Stimulated activated CD8-positive, alpha-beta memory T cell treated with anti-CD3 and anti-CD28 coated beads, Interleukin-7, amount 100 ng/mL, for 48 hours (primary cell): Measurements from ENCODE around the gene THBS3.
A peak's percentile ranks its signal among the peaks of the same experiment; 100 is the strongest.
"Not testable (repeated sequence)": the region's sequence is repeated elsewhere in the genome, so short reads cannot be mapped to it uniquely, and the experiment has no call there.

Experiments used
- DNase-seq, 2 donors: peaks; one replicate each; pipeline ENCODE4 v3.0.0-alpha.2; 2020; ENCODE audit warnings: low read depth in 1 of 2; ENCODE audit errors: extremely low read depth in 1 of 2

The THBS3 gene

GRCh38 chr1:155175281-155175926 lies 32.3 kb downstream of the THBS3 start:
- DNase-seq: no peak

GRCh38 chr1:155174324-155175280 lies 33.1 kb downstream of the THBS3 start:
- DNase-seq: no peak

DNA sequence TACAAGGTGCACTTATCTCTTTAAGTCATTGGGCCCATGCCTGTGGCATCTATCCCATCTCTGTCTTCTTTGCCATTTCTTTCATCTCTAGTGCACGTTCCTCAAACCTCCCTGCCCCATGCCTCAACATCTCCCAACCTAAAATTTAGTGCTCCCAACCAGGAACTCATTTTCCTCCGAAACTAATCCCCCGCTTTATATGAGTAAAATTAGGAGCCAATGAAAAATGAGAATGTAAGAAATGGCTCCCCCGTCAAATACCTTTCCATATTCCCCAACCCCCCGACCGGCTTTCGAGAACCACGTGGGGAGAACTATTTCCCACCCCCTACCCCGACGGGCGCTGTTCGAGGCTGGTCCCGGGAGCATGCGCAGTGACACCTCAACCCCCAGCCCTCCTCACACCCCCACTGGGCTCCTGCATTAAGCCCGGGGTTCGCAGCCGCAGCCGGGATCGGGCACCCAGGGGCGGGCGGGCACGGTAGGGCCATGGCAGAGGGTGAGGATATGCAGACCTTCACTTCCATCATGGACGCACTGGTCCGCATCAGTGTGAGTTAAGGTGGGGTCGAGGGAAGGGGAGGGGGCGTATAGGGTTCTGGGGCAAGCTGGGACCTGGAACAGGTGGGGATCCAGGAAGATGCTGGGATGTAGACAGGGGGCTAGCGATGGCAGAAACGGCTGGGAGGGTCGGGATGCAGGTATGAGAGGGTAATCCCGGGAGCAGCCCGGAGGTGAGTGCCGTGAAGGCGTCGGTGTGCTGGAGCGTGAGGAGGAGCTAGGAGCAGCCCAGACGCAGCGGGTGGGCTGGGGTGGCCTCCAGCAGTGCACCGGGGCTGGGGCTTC lies 34.0 kb downstream of the THBS3 start, which contains the start of gene TRIM46:
Gene TRIM46, plus strand, starts transcription at position 372 of the 846 bp plus-strand sequence. Its CDS starts 118 bp downstream, at position 490.
- peak in 1 of 2 donors; percentile 74 for DNase-seq

- DNase-seq: peak; percentile 90 to 95
Measured at GRCh38 chr1:155172732-155173477, 34.8 kb downstream of the THBS3 start, which contains the start of gene KRTCAP2. KRTCAP2 (minus strand) TSS chr1:155173304; CDS start chr1:155173224, 80 bp downstream.

- no peak for DNase-seq
Measured at GRCh38 chr1:155171836-155172731, 35.6 kb downstream of the THBS3 start.

GRCh38 chr1:155170806-155171205 lies 36.9 kb downstream of the THBS3 start:
- no peak for DNase-seq

DNA sequence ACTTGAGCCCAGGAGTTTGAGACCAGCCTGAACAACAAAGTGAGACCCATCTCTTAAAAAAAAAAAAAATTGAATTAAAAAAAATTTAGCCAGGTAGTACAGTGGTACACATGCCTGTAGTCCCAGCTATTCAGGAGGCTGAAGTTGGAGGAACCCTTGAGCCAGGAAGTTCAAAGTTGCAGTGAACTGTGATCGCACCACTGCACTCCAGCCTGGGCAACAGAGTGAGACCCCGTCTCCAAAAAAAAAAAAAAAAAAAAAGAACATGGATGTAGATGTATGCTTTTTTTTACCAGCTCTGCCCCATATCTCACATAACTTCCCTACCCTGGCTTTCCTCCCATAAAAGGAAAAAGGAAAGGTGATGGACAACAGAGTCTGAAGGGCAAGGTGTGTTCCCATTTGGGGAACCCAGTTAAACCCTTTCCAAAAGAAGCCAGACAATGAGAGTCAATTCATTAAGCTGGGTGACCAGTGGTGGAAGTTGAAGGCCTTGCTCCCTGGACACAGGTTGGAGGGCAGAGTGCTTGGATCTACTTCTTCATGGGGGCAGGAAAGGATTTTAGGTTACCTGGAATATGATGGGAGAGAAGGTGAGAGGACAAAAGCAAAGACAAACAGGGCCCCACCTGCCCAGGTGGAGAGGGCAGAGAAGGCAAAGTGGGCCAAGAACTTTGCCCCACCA lies 37.5 kb downstream of the THBS3 start:
- DNase-seq: no peak

DNA sequence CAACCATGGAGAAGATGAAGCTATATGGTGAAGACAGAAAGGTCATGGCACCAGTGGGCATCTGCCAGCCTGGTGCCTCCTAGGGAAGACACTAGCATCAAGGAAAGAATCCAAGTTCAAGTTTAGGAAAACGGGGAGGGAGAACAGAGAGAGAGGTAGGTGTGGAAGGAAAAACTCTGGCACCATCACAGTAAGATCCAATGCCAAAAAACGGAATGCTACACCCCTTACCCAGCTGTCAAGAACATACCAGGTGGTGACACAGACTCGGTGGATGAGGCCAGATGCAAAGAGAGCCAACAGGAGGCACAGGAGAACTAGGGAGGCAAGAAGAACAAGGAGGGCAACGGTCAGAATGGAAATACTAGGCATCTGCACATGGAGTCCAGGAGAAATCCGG lies 38.2 kb downstream of the THBS3 start:
- no peak for DNase-seq

GRCh38 chr1:155168456-155169210 lies 39.1 kb downstream of the THBS3 start:
- DNase-seq: no peak

GRCh38 chr1:155168105-155168445 lies 39.6 kb downstream of the THBS3 start:
- not testable (repeated sequence) for DNase-seq

GRCh38 chr1:155167166-155168104 lies 40.3 kb downstream of the THBS3 start:
- peak; percentile 59 to 74 for DNase-seq

DNA sequence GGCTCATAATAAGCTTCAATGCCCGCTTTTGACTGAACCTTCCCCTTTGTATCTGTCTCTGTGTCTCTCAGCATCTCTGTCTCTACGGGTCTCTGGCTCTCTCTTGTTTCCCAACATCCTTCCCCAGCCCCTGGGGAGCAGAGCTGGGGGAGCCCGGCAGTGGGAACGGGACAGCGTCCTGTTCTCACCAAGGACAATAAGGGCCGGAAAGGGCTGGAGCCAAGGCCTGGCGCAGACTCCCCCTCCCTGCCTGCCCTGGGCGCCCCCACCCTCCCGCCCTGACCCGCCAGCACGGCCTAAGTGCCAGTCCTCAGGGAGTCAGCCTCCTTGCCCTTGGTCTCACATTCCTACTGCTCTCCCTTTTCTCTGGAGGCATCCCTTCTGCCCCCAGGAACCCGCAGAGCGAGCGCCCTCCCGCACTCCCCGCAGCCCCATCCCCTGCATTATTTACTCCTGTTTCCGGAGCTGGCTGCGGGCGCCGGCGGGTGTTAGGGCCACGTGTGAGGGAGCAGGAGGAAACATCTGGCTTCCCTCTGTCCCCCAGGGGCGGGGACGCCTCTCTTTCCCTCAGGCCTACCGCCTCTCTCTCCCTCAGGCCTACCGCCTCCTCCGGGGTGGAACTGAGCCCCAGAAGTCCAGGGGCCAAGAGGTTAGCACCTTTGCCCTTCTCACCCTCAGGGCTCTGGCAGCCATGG lies 41.1 kb downstream of the THBS3 start:
- DNase-seq: no peak

DNA sequence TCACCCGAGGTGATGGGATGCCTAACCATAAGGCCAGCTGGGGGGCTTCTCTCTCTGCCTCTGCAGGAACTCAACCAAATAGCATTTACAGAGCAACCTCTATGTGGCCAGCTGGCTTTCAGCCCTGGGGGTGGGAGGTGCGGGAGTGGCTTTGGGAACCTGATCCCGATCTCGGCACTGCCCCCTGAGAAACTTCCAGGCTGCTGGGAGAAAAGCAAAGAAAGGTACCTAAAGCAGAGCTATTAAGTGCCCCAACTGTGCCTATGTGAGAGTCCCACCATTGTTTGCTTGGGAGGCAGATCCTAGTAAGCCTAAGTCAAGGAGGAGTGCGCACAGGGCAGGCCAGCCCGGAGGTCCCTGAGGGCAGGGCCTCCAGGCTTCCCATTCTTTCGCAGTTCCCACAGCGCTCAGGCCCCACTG lies 41.6 kb downstream of the THBS3 start:
- no peak for DNase-seq

- not testable (repeated sequence) for DNase-seq
Measured at GRCh38 chr1:155164625-155165024, 43.1 kb downstream of the THBS3 start.

- not testable (repeated sequence) for DNase-seq
Measured at GRCh38 chr1:155163785-155164184, 43.9 kb downstream of the THBS3 start.

GRCh38 chr1:155162631-155163030 lies 45.1 kb downstream of the THBS3 start:
- DNase-seq: not testable (repeated sequence)
